Liver (tissue), 9 donors: ENCODE measurements around the gene ENOX1. TPM values are rescaled to one million over a fixed set of nuclear protein-coding genes. Genes with fewer than 3 reads are reported as not detected.

Experiments used
- DNase-seq: peaks from one replicate; pipeline ENCODE4 v3.0.0-alpha.2; 2017; ENCODE audit warnings: low spot score
- H3K27ac ChIP-seq, 2 donors: one replicate each; pipeline ENCODE4 v1.7.0; 2013; ENCODE audit warnings: inconsistent platforms in 2 of 2, low read length in 2 of 2, control low read depth in 1 of 2, low read depth in 1 of 2, mild to moderate bottlenecking in 1 of 2
- H3K27me3 ChIP-seq, 4 donors: one replicate each; pipeline versions ENCODE4 v1.6.1 to v1.7.0; 2013; ENCODE audit warnings: low read length in 3 of 4, inconsistent platforms in 1 of 4, mild to moderate bottlenecking in 1 of 4, moderate library complexity in 1 of 4; ENCODE audit not compliant: control insufficient read depth in 4 of 4, insufficient read depth in 4 of 4
- H3K36me3 ChIP-seq, 4 donors: one replicate each; pipeline versions ENCODE4 v1.6.1 to v1.7.0; 2013; ENCODE audit warnings: low read length in 3 of 4, mild to moderate bottlenecking in 3 of 4, low read depth in 1 of 4, moderate library complexity in 1 of 4; ENCODE audit not compliant: control insufficient read depth in 4 of 4, insufficient read depth in 3 of 4
- H3K4me1 ChIP-seq, 4 donors: one replicate each; pipeline versions ENCODE4 v1.6.1 to v1.7.0; 2013; ENCODE audit warnings: low read length in 3 of 4, mild to moderate bottlenecking in 3 of 4, moderate library complexity in 1 of 4; ENCODE audit not compliant: control insufficient read depth in 4 of 4, insufficient read depth in 4 of 4
- H3K4me3 ChIP-seq, 3 donors: one replicate each; pipeline versions ENCODE4 v1.6.1 to v1.7.0; 2013; ENCODE audit warnings: low read length in 3 of 3, control low read depth in 1 of 3, low read depth in 1 of 3, mild to moderate bottlenecking in 1 of 3
- H3K9ac ChIP-seq, 2 donors: one replicate each; pipeline ENCODE4 v1.7.0; 2013; ENCODE audit warnings: low read length in 2 of 2, mild to moderate bottlenecking in 2 of 2, moderate library complexity in 2 of 2, control low read depth in 1 of 2, low read depth in 1 of 2
- H3K9me3 ChIP-seq, 4 donors: one replicate each; pipeline versions ENCODE4 v1.6.1 to v1.7.0; 2013; ENCODE audit warnings: low read length in 3 of 4; ENCODE audit not compliant: control insufficient read depth in 4 of 4
- EGR1 ChIP-seq, 2 donors: IDR thresholded peaks; 2 replicates each; pipeline ENCODE4 v1.6.1; 2016 to 2018; ENCODE audit warnings: antibody characterized with exemption in 2 of 2, low read depth in 2 of 2
- FOXA1 ChIP-seq: IDR thresholded peaks from 2 replicates; pipeline ENCODE4 v1.6.1; 2016; ENCODE audit warnings: antibody characterized with exemption
- GABPA ChIP-seq, 2 donors: IDR thresholded peaks in 1 of 2; conservative IDR thresholded peaks in 1 of 2; 2 replicates each; pipeline ENCODE4 v1.6.1; 2016; ENCODE audit warnings: antibody characterized with exemption in 2 of 2, mild to moderate bottlenecking in 1 of 2, moderate library complexity in 1 of 2
- HNF4A ChIP-seq, 2 donors: conservative IDR thresholded peaks; 2 replicates each; pipeline ENCODE4 v1.6.1; 2016; ENCODE audit warnings: antibody characterized with exemption in 2 of 2, mild to moderate bottlenecking in 2 of 2
- HNF4G ChIP-seq: IDR thresholded peaks from 2 replicates; pipeline ENCODE4 v1.6.1; 2016; ENCODE audit warnings: antibody characterized with exemption
- JUND ChIP-seq, 2 donors: IDR thresholded peaks; 2 replicates each; pipeline ENCODE4 v1.6.1; 2016; ENCODE audit warnings: antibody characterized with exemption in 2 of 2
- NR2F2 ChIP-seq: IDR thresholded peaks from 2 replicates; pipeline ENCODE4 v1.6.1; 2016; ENCODE audit warnings: antibody characterized with exemption
- RAD21 ChIP-seq, 2 donors: IDR thresholded peaks; 2 replicates each; pipeline ENCODE4 v1.6.1; 2016; ENCODE audit warnings: antibody characterized with exemption in 2 of 2, mild to moderate bottlenecking in 2 of 2
- RXRA ChIP-seq, 2 donors: IDR thresholded peaks; 2 replicates each; pipeline ENCODE4 v1.6.1; 2017 to 2018; ENCODE audit warnings: antibody characterized with exemption in 2 of 2, mild to moderate bottlenecking in 1 of 2
- SP1 ChIP-seq: IDR thresholded peaks from 2 replicates; pipeline ENCODE4 v1.6.1; 2018; ENCODE audit warnings: antibody characterized with exemption, mild to moderate bottlenecking
- TAF1 ChIP-seq: conservative IDR thresholded peaks from 2 replicates; pipeline ENCODE4 v1.6.1; 2016; ENCODE audit warnings: antibody characterized with exemption, mild to moderate bottlenecking
- YY1 ChIP-seq: IDR thresholded peaks from 2 replicates; pipeline ENCODE4 v1.6.1; 2016; ENCODE audit warnings: antibody characterized with exemption, mild to moderate bottlenecking
- WGBS: extraction: QIAGEN DNeasy Blood & Tissue Kit; methylation state at CpG from one replicate; pipeline ENCODE4 v1.1.7; 2013; 5-methylcytosine and 5-hydroxymethylcytosine counted together
- polyA plus RNA-seq, 2 donors: library from polyadenylated mRNA; stranded (reverse) in 1 of 2; unstranded in 1 of 2; fragments of 200-250 nt in 1 of 2; fragments of >200 nt in 1 of 2; fragmentation: Nextera tagmentation in 1 of 2; extraction: Ambion mirVana in 1 of 2; gene quantifications; one replicate each; pipeline versions ENCODE4 v1.2.1 to v1.2.3, GENCODE V29; 2013 to 2015
- total RNA-seq, 2 donors: library from RNA; depleted of rRNA; stranded (reverse); fragments of >200 nt; gene quantifications; one replicate each; pipeline ENCODE4 v1.2.3, GENCODE V29; 2014
- TF ChIP-seq, protein P1 (sequence below): fragments of 150-350 bp; IDR thresholded peaks from 2 replicates; pipeline ENCODE4 v1.5.1; 2017; ENCODE audit warnings: improper control_type of control experiment, low read depth, low read length; ENCODE audit not compliant: missing input control
- TF ChIP-seq, protein P2 (sequence below): IDR thresholded peaks from 2 replicates; pipeline ENCODE4 v1.6.1; 2016; ENCODE audit warnings: antibody characterized with exemption
- TF ChIP-seq, protein P3 (sequence below): IDR thresholded peaks from 2 replicates; pipeline ENCODE4 v1.6.1; 2016; ENCODE audit warnings: antibody characterized with exemption
- TF ChIP-seq, protein P4 (sequence below): IDR thresholded peaks from 2 replicates; pipeline ENCODE4 v1.6.1; 2016; ENCODE audit warnings: antibody characterized with exemption, mild to moderate bottlenecking
- TF ChIP-seq, protein P5 (sequence below): IDR thresholded peaks from 2 replicates; pipeline ENCODE4 v1.6.1; 2016; ENCODE audit warnings: antibody characterized with exemption
- donor health status: healthy.
- donor health status: healthy.
- donor health status: healthy.
- donor health status: healthy.
- donor health status: healthy.

ENOX1 gene
- total and polyA plus RNA-seq, 4 donors: 0.02 to 0.33 (median 0.08) TPM; not detected in 1

DNA sequence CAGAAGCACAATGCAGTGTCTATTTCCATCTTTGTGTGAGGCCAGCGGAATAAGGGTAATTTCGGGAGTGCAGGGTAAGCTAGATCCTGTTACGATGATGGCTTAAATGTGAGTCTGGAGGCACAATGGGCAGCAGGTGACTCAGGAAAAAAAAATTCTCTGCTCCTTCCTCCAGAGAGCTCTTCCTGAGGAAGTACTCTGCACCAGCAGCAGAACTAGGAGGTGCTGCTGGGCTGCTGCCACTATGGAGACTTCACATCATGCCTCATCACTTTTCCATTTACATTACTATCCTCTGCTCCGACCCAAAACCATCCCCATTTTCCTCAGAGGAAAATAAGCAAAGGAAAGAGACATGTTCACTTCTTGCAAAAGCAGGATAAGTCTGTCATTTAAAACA is 481.4 kb downstream of the ENOX1 start (continued):
- no peak for TF ChIP-seq EGR1 (IDR thresholded peaks at IDR 0.05; ENCODE audit: low read depth in 2 of 2)
- no peak for TF ChIP-seq RAD21 (IDR thresholded peaks at IDR 0.05)
- no peak for TF ChIP-seq TAF1
- TF ChIP-seq HNF4G: no peak
- TF ChIP-seq, protein P1, sequence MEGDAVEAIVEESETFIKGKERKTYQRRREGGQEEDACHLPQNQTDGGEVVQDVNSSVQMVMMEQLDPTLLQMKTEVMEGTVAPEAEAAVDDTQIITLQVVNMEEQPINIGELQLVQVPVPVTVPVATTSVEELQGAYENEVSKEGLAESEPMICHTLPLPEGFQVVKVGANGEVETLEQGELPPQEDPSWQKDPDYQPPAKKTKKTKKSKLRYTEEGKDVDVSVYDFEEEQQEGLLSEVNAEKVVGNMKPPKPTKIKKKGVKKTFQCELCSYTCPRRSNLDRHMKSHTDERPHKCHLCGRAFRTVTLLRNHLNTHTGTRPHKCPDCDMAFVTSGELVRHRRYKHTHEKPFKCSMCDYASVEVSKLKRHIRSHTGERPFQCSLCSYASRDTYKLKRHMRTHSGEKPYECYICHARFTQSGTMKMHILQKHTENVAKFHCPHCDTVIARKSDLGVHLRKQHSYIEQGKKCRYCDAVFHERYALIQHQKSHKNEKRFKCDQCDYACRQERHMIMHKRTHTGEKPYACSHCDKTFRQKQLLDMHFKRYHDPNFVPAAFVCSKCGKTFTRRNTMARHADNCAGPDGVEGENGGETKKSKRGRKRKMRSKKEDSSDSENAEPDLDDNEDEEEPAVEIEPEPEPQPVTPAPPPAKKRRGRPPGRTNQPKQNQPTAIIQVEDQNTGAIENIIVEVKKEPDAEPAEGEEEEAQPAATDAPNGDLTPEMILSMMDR: no peak
- no peak for TF ChIP-seq JUND (IDR thresholded peaks at IDR 0.05)
- TF ChIP-seq, protein P2, sequence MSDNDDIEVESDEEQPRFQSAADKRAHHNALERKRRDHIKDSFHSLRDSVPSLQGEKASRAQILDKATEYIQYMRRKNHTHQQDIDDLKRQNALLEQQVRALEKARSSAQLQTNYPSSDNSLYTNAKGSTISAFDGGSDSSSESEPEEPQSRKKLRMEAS: no peak
- no peak for TF ChIP-seq RXRA (IDR thresholded peaks at IDR 0.05)
- no peak for TF ChIP-seq HNF4A (conservative IDR thresholded peaks at IDR 0.05)

DNA sequence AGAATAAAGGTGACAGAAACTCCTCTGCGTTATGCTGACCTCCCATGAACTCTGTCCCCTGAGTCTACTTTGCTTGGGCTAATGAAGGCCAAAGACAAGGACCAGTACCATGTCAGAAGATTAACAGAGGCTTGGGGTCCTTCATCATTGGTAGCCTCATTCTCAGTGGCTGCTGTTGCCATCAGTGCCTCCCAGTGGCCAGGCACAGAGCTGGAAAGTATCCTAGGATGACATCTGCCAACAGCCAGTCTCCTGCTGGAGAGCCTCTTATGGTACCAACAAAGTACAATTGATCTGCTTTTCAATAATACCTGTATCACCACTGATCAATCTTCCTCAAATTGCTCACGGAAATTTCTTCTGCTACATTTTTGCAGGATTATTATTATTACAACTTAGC is 481.8 kb downstream of the ENOX1 start:
- DNase-seq: no peak
- no peaks in the 10 kb centered on the region for H3K9me3 ChIP-seq
- no peak overlapping the region for H3K9ac ChIP-seq
- H3K4me1 ChIP-seq: peaks cover 0 to 15% (median 8%) of the 10 kb centered on the region in 4 donors
- no peaks in the 10 kb centered on the region for H3K27me3 ChIP-seq
- H3K4me3 ChIP-seq: no peak overlapping the region
- 47% methylated on average over 2 of the region's 2 CpGs for WGBS
- H3K36me3 ChIP-seq: no peaks in the 10 kb centered on the region
- no peak overlapping the region for H3K27ac ChIP-seq
- TF ChIP-seq RXRA (IDR thresholded peaks at IDR 0.05): no peak
- no peak for TF ChIP-seq SP1
- no peak for TF ChIP-seq HNF4A (conservative IDR thresholded peaks at IDR 0.05)
- TF ChIP-seq, protein P3, sequence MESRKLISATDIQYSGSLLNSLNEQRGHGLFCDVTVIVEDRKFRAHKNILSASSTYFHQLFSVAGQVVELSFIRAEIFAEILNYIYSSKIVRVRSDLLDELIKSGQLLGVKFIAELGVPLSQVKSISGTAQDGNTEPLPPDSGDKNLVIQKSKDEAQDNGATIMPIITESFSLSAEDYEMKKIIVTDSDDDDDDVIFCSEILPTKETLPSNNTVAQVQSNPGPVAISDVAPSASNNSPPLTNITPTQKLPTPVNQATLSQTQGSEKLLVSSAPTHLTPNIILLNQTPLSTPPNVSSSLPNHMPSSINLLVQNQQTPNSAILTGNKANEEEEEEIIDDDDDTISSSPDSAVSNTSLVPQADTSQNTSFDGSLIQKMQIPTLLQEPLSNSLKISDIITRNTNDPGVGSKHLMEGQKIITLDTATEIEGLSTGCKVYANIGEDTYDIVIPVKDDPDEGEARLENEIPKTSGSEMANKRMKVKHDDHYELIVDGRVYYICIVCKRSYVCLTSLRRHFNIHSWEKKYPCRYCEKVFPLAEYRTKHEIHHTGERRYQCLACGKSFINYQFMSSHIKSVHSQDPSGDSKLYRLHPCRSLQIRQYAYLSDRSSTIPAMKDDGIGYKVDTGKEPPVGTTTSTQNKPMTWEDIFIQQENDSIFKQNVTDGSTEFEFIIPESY: no peak
- TF ChIP-seq, protein P1: no peak
- TF ChIP-seq JUND (IDR thresholded peaks at IDR 0.05): no peak
- TF ChIP-seq NR2F2: no peak
- no peak for TF ChIP-seq YY1
- no peak for TF ChIP-seq EGR1 (IDR thresholded peaks at IDR 0.05; ENCODE audit: low read depth in 2 of 2)
- TF ChIP-seq, protein P4, sequence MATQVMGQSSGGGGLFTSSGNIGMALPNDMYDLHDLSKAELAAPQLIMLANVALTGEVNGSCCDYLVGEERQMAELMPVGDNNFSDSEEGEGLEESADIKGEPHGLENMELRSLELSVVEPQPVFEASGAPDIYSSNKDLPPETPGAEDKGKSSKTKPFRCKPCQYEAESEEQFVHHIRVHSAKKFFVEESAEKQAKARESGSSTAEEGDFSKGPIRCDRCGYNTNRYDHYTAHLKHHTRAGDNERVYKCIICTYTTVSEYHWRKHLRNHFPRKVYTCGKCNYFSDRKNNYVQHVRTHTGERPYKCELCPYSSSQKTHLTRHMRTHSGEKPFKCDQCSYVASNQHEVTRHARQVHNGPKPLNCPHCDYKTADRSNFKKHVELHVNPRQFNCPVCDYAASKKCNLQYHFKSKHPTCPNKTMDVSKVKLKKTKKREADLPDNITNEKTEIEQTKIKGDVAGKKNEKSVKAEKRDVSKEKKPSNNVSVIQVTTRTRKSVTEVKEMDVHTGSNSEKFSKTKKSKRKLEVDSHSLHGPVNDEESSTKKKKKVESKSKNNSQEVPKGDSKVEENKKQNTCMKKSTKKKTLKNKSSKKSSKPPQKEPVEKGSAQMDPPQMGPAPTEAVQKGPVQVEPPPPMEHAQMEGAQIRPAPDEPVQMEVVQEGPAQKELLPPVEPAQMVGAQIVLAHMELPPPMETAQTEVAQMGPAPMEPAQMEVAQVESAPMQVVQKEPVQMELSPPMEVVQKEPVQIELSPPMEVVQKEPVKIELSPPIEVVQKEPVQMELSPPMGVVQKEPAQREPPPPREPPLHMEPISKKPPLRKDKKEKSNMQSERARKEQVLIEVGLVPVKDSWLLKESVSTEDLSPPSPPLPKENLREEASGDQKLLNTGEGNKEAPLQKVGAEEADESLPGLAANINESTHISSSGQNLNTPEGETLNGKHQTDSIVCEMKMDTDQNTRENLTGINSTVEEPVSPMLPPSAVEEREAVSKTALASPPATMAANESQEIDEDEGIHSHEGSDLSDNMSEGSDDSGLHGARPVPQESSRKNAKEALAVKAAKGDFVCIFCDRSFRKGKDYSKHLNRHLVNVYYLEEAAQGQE: no peak
- TF ChIP-seq, protein P2: no peak
- TF ChIP-seq, protein P5, sequence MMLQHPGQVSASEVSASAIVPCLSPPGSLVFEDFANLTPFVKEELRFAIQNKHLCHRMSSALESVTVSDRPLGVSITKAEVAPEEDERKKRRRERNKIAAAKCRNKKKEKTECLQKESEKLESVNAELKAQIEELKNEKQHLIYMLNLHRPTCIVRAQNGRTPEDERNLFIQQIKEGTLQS: no peak
- no peak for TF ChIP-seq HNF4G
- no peak for TF ChIP-seq RAD21 (IDR thresholded peaks at IDR 0.05)
- TF ChIP-seq FOXA1: no peak
- TF ChIP-seq TAF1: no peak
- TF ChIP-seq GABPA (IDR thresholded peaks at IDR 0.05 in 1 of 2, conservative IDR thresholded peaks at IDR 0.05 in 1 of 2): no peak
